Endothelial cell of umbilical vein (primary cell): Measurements from ENCODE around the gene PLEKHA8. TPM values are rescaled to one million over a fixed set of nuclear protein-coding genes. Genes with fewer than 3 reads are reported as not detected.

Experiments
- BruUV-seq: library from RNA; stranded (reverse); fragments of 400-500 nt; replicated peaks from 2 replicates; lab custom pipeline; 2021; lab: Mats Ljungman, UMichigan
- CTCF ChIA-PET: fragments of 300-600, 350-600 bp; sonication (Branson Sonifier 250); formaldehyde crosslinking; loops from one replicate; lab custom pipeline; 2021; ENCODE audit warnings: antibody characterized with exemption, inconsistent platforms; lab: Charles Lee
- POLR2A ChIA-PET: fragments of 300-600, 350-600 bp; sonication (Branson Sonifier 250); formaldehyde crosslinking; loops from one replicate; lab custom pipeline; 2021; ENCODE audit warnings: antibody characterized with exemption, inconsistent platforms; lab: Charles Lee
- DNase-seq: peaks from one replicate; pipeline ENCODE4 v3.0.0-alpha.2; 2011; ENCODE audit warnings: low read depth, low spot score
- FAIRE-seq: peaks from 2 replicates; lab custom pipeline; 2011; peaks lifted over from hg19 to GRCh38; lab: Jason Lieb, UNC
- H2AFZ ChIP-seq: 2 replicates; pipeline ENCODE4 v1.6.0; 2012; ENCODE audit warnings: low read depth, low read length, control low read depth, inconsistent platforms
- H3K27ac ChIP-seq: 2 replicates; pipeline ENCODE4 v1.5.1; 2011; ENCODE audit warnings: low read depth, mild to moderate bottlenecking, control low read depth, low read length, moderate library complexity; ENCODE audit not compliant: insufficient read depth
- H3K27me3 ChIP-seq, 2 experiments: 2 replicates each; pipeline versions ENCODE4 v1.6.0 to v1.6.1; 2011; ENCODE audit warnings: low read length in 2 of 2, mixed read lengths in 1 of 2; ENCODE audit not compliant: control insufficient read depth in 2 of 2, insufficient read depth in 2 of 2
- H3K36me3 ChIP-seq, 2 experiments: 2 replicates in 1 of 2; 3 replicates in 1 of 2; pipeline ENCODE4 v1.5.1; 2011; ENCODE audit warnings: low read length in 2 of 2, mild to moderate bottlenecking in 1 of 2, moderate library complexity in 1 of 2; ENCODE audit not compliant: control insufficient read depth in 2 of 2, insufficient read depth in 2 of 2; ENCODE audit errors: extremely low read depth in 1 of 2
- H3K4me1 ChIP-seq: 3 replicates; pipeline ENCODE4 v1.5.1; 2011; ENCODE audit warnings: mild to moderate bottlenecking, low read length; ENCODE audit not compliant: control insufficient read depth, insufficient read depth; ENCODE audit errors: extremely low read depth
- H3K4me2 ChIP-seq: 2 replicates; pipeline ENCODE4 v1.6.1; 2011; ENCODE audit warnings: low read length, control low read depth, mixed read lengths; ENCODE audit not compliant: insufficient read depth
- H3K4me3 ChIP-seq, 3 experiments: fragments of 200-600 bp in 1 of 3; sonication (generic), shearing (Covaris generic) in 1 of 3; replicated peaks in 1 of 3; 2 replicates each; pipeline ENCODE4 v1.5.1; 2011 to 2016; ENCODE audit warnings: control low read depth in 3 of 3, low read length in 3 of 3, mild to moderate bottlenecking in 2 of 3, inconsistent platforms in 1 of 3, low read depth in 1 of 3, moderate library complexity in 1 of 3; ENCODE audit not compliant: insufficient read depth in 1 of 3
- H3K79me2 ChIP-seq: 2 replicates; pipeline ENCODE4 v1.6.0; 2012; ENCODE audit warnings: low read length, inconsistent platforms; ENCODE audit not compliant: control insufficient read depth, insufficient read depth
- H3K9ac ChIP-seq: replicated peaks from 2 replicates; pipeline ENCODE3; 2011; ENCODE audit warnings: low read length, control low read depth; ENCODE audit not compliant: insufficient read depth; ENCODE audit errors: extremely low read depth
- H3K9me1 ChIP-seq: replicated peaks from 3 replicates; pipeline ENCODE4 v1.6.0; 2011; ENCODE audit warnings: mild to moderate bottlenecking, low read length; ENCODE audit not compliant: control insufficient read depth, insufficient read depth; ENCODE audit errors: extremely low read depth
- H3K9me3 ChIP-seq: replicated peaks from 2 replicates; pipeline ENCODE4 v1.5.1; 2012; ENCODE audit warnings: low read length, inconsistent platforms; ENCODE audit not compliant: control insufficient read depth, insufficient read depth
- H4K20me1 ChIP-seq: replicated peaks from 2 replicates; pipeline ENCODE3; 2011; ENCODE audit warnings: mild to moderate bottlenecking, low read length; ENCODE audit not compliant: control insufficient read depth, insufficient read depth; ENCODE audit errors: extremely low read depth
- CTCF ChIP-seq, 2 donors: IDR thresholded peaks; 1 replicate in 1 of 2; 2 replicates in 1 of 2; pipeline ENCODE4 v1.5.1; 2011; ENCODE audit warnings: low read length in 2 of 2, mild to moderate bottlenecking in 2 of 2, moderate library complexity in 2 of 2, control low read depth in 1 of 2, inconsistent platforms in 1 of 2, low read depth in 1 of 2; ENCODE audit not compliant: insufficient read depth in 1 of 2; ENCODE audit errors: extremely low read depth in 1 of 2
- EZH2 ChIP-seq: IDR thresholded peaks from 2 replicates; pipeline ENCODE4 v1.6.1; 2012; ENCODE audit warnings: borderline replicate concordance, low read depth, mild to moderate bottlenecking, moderate library complexity, low read length, inconsistent platforms; ENCODE audit not compliant: severe bottlenecking
- FOS ChIP-seq: IDR thresholded peaks from 2 replicates; pipeline ENCODE4 v1.6.1; 2011; ENCODE audit warnings: mild to moderate bottlenecking, low read length, moderate library complexity, borderline replicate concordance; ENCODE audit not compliant: insufficient read depth
- JUN ChIP-seq: IDR thresholded peaks from 2 replicates; pipeline ENCODE4 v1.6.1; 2011; ENCODE audit warnings: borderline replicate concordance, low read depth; ENCODE audit not compliant: insufficient read length, insufficient read depth
- MAX ChIP-seq: IDR thresholded peaks from 2 replicates; pipeline ENCODE4 v1.6.1; 2011; ENCODE audit not compliant: insufficient read depth, insufficient read length
- dilution Hi-C: fragments of 300-500 bp; cut with MboI; formaldehyde crosslinking; loops from one replicate; pipeline ENCODE4 v1.15.0; 2019; ENCODE audit warnings: low sequenced_read_pairs; ENCODE audit not compliant: extremely low pct_ligation_motif_present
- intact Hi-C: fragments of 100-400 bp; cut with micrococcal nuclease; formaldehyde crosslinking; loops from one replicate; pipeline ENCODE4 v1.10.0; 2022
- polyA plus RNA-seq, 4 experiments: library from polyadenylated mRNA; depleted of rRNA in 3 of 4; stranded (reverse) in 3 of 4; unstranded in 1 of 4; fragments of >200 nt; gene quantifications; 2 replicates each; pipeline versions ENCODE4 v1.2.1 to v1.2.3, GENCODE V29; 2011 to 2012; ENCODE audit warnings: missing spikeins in 1 of 4
- total RNA-seq: library from RNA; stranded (reverse); gene quantifications from 2 replicates; pipeline ENCODE4 v1.2.3, GENCODE V29; 2021

The PLEKHA8 gene
- total and polyA plus RNA-seq, 2 donors (not counting 3 experiments of a cell fraction or from before 2014, with no cell fraction given), result 4.5 to 19.8 TPM

DNA sequence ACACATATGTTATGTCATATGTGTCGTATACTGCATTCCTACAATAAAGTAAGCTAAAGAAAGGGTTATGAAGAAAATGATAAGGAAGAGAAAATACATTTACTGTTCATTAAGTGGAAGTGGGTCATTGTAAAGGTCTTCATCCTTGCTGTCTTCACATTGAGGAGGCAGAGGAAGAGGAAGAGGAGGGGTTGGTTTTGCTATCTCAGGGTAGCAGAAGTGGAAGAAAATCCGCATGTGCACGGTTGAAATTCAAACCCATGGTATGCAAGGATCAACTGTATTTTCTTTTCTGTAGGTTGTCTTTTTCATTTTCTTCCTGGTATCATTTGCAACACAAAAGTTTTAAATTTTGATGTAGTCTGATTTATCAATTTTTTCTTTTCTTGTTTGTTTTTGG, 6.3 kb downstream of the PLEKHA8 start:
- intact Hi-C loops (no loop called here), dilution Hi-C loops (no loop called here)
- Histone ChIP-seq H4K20me1 (peaks cover 16% of the 10 kb centered on the region), H3K9ac (no peak overlapping the region), H3K4me2 (no peak overlapping the region), H3K36me3 (no peaks in the 10 kb centered on the region), H3K27ac (no peak overlapping the region), H3K79me2 (peaks cover 16% of the 10 kb centered on the region), H3K9me3 (no peaks in the 10 kb centered on the region), H2AFZ (no peak overlapping the region), H3K4me1 (peaks cover 12% of the 10 kb centered on the region), H3K27me3 (no peaks in the 10 kb centered on the region), H3K9me1 (no peaks in the 10 kb centered on the region), H3K4me3 (no peak overlapping the region)
- no peak for DNase-seq
- no peak for FAIRE-seq
- no TSS peak for BruUV-seq
- TF ChIP-seq MAX (no peak), CTCF (IDR thresholded peaks at IDR 0.05; ENCODE audit: extremely low read depth in 1 of 2, insufficient read depth in 1 of 2, low read depth in 1 of 2, low read length in 2 of 2) (no peak), EZH2 (no peak), JUN (no peak)
- CTCF ChIA-PET, result interaction anchor here (0.6 to 1.3 kb wide), 2 partner anchors 27 to 82 kb away, joined by 3 to 4 read pairs; no protein-coding TSS in a partner anchor
- POLR2A ChIA-PET, result no interaction called here

DNA sequence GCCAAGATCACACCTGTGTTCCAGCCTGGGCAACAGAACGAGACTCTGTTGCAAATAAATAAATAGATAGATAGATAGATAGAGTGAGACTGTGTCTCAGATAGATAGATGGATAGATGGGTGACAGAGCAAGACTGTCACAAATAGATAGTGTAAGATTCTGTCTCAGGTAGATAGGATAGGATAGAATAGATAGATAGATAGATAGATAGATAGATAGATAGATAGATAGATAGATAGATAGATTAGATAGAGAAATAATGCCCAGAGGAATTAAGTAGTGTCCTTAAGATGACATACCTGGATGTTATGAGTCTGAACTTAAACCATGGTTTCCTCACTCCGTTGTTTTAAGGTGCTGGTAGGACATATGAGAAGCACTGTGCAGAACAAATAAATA, 8.0 kb downstream of the PLEKHA8 start:
- BruUV-seq, result no TSS peak
- FAIRE-seq, result no peak
- CTCF ChIA-PET, result interaction anchor here (1.6 kb wide), 1 partner anchor 9 kb away, joined by 4 read pairs; the partner anchor contains the start of gene FKBP14

More for the DNA sequence above, 8.0 kb downstream of the PLEKHA8 start:
- H3K9me3 ChIP-seq, result no peaks in the 10 kb centered on the region
- no peaks in the 10 kb centered on the region for H3K27me3 ChIP-seq
- dilution Hi-C loops (no loop called here), intact Hi-C loops (no loop called here)
- H3K4me3 ChIP-seq, result no peak overlapping the region
- no peak for DNase-seq
- no peak overlapping the region for H3K27ac ChIP-seq
- H3K4me2 ChIP-seq, result no peak overlapping the region
- POLR2A ChIA-PET, result no interaction called here
- no peak overlapping the region for H2AFZ ChIP-seq
- H4K20me1 ChIP-seq, result peaks cover 12% of the 10 kb centered on the region
- peaks cover 4% of the 10 kb centered on the region for H3K79me2 ChIP-seq
- TF ChIP-seq FOS, result no peak
- peaks cover 4% of the 10 kb centered on the region for H3K4me1 ChIP-seq
- H3K9ac ChIP-seq, result no peak overlapping the region
- H3K9me1 ChIP-seq, result no peaks in the 10 kb centered on the region
- H3K36me3 ChIP-seq, result no peaks in the 10 kb centered on the region
